ENCODE data around the gene ESR2. TPM values are rescaled to one million over a fixed set of nuclear protein-coding genes. Genes with fewer than 3 reads are reported as not detected.

The ESR2 gene
- polyA plus RNA-seq, 1 of the 3 experiments (the other 2 are of a cell fraction) = 0.03 TPM

DNA sequence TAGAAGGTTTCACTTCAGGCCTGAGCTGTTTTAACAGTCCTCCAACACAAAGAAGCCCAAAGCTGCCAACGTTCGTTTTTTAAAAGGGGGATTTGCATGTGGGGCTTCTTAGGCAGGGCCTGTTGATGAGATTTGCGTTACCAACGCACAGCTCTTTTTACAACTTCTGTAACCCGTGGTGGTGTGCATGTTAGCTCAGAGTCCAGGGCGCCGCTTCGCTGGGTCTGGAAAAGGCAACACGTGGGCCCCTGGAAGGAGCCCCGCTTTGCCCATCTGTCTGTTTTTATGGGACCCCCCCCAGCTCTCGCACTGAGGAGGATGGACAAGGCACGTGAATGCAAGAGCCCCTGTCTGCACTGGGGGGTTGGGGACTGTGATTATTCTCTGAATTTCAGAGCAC lies 84.0 kb downstream of the ESR2 start:
- Histone ChIP-seq H2AFZ (ENCODE audit: low read depth) (no peak overlapping the region), H3K36me3 (replicated peaks in 1 of 2; ENCODE audit: control insufficient read depth in 1 of 2, insufficient read depth in 2 of 2, low read length in 1 of 2) (peaks cover 0 to 10% of the 10 kb centered on the region in 2 experiments), H3K27me3 (ENCODE audit: insufficient read depth) (no peaks in the 10 kb centered on the region), H3K27ac (ENCODE audit: low read depth in 2 of 2, low read length in 1 of 2) (no peak overlapping the region), H3K79me2 (ENCODE audit: insufficient read depth) (no peaks in the 10 kb centered on the region), H3K4me3 (ENCODE audit: low read depth in 2 of 2, low read length in 1 of 2) (no peak overlapping the region), H3K9me2 (no peaks in the 10 kb centered on the region), H4K20me1 (ENCODE audit: insufficient read depth) (no peaks in the 10 kb centered on the region), H3K9ac (no peak overlapping the region), H3K4me2 (no peak overlapping the region), H3K4me1 (ENCODE audit: control insufficient read depth in 1 of 2, insufficient read depth in 2 of 2, low read depth in 1 of 2, low read length in 1 of 2) (0 out of 4 replicates have a peak, but pooled peaks cover 0 to 5% of the 10 kb centered on the region in 2 experiments), H3F3A (replicated peaks; ENCODE audit: insufficient read depth) (no peaks in the 10 kb centered on the region), H3K9me3 (no peaks in the 10 kb centered on the region)
- POLR2A ChIA-PET = no interaction called here
- CTCF ChIA-PET = no interaction called here
- TF ChIP-seq POLR2AphosphoS5 (IDR thresholded peaks at IDR 0.05; ENCODE audit: low read depth, low read length) (no peak), FOXM1 (IDR thresholded peaks at IDR 0.05; ENCODE audit: low read depth) (no peak), NFIC (IDR thresholded peaks at IDR 0.05; ENCODE audit: borderline replicate concordance) (no peak), GABPA (IDR thresholded peaks at IDR 0.05; ENCODE audit: low read depth) (no peak), EP300 (IDR thresholded peaks at IDR 0.05; ENCODE audit: borderline replicate concordance in 1 of 2, low read depth in 1 of 2, low read length in 1 of 2) (no peak), YY1 (IDR thresholded peaks at IDR 0.05; ENCODE audit: low read depth) (no peak), JUND (IDR thresholded peaks at IDR 0.05) (no peak), TAF1 (IDR thresholded peaks at IDR 0.05; ENCODE audit: borderline replicate concordance, low read depth, low read length) (no peak), RFX5 (IDR thresholded peaks at IDR 0.05; ENCODE audit: low read length) (no peak), RXRA (IDR thresholded peaks at IDR 0.05; ENCODE audit: borderline replicate concordance, low read depth) (no peak), SIN3A (IDR thresholded peaks at IDR 0.05; ENCODE audit: borderline replicate concordance, low read depth, low read length) (no peak), RAD21 (IDR thresholded peaks at IDR 0.05; ENCODE audit: low read length) (no peak), USF1 (IDR thresholded peaks at IDR 0.05; ENCODE audit: borderline replicate concordance, low read depth) (no peak), ZBTB33 (IDR thresholded peaks at IDR 0.05; ENCODE audit: borderline replicate concordance, low read depth) (no peak), ELF1 (IDR thresholded peaks at IDR 0.05) (no peak)
- TF ChIP-seq, protein P1, sequence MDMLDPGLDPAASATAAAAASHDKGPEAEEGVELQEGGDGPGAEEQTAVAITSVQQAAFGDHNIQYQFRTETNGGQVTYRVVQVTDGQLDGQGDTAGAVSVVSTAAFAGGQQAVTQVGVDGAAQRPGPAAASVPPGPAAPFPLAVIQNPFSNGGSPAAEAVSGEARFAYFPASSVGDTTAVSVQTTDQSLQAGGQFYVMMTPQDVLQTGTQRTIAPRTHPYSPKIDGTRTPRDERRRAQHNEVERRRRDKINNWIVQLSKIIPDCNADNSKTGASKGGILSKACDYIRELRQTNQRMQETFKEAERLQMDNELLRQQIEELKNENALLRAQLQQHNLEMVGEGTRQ (IDR thresholded peaks at IDR 0.05; ENCODE audit: borderline replicate concordance, low read depth, low read length) = no peak
- no peak for DNase-seq
- WGBS (ENCODE audit: low lambda C conversion rate) = 91% methylated on average over 6 of the region's 12 CpGs

Measured in SK-N-SH (cell line).